GM19395 (cell line): ENCODE measurements around the gene DCC.

Experiments used
- ATAC-seq: cut with Tn5 transposase; IDR thresholded peaks from one replicate; pipeline ENCODE4 v1.9.1; 2021; ENCODE audit warnings: mild to moderate bottlenecking, moderate library complexity; ENCODE audit not compliant: unreplicated experiment

DCC gene

DNA sequence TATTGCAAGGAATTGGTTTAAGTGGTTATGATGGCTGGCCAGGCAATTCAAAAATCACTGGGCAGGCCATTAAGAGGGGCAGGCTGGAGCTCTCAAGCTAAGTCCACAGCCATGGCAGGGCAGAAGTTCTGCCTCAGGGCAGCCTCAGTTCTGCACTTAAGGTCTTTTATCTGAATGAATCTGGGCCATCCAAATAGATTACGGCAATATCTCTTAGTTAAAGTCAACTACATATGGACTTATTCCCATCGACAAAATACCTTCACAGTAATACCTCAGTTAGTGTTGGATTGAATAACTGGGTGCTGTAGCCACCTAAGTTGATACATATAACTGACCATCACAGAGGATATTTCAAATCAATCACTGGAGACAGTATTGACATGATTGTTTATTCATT, 979.6 kb downstream of the DCC start:
- no peak for ATAC-seq

DNA sequence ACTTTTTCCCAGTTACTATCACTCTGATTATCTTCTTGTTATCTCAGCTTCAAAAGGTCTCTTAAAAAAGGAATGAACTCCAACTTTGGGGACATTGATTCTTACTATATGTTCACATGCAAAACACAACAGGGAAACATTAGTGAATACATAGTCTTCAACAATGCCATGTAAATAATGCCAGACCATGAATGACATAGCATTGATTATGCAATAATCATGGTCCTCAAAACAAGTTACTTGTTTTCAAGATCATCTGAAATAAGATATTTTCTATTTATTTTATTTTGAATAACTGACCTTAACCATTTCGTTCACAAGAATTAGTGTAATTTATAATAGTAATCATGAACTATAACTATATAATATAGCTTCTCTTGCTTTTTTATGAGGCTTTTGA, 982.2 kb downstream of the DCC start:
- ATAC-seq = no peak

DNA sequence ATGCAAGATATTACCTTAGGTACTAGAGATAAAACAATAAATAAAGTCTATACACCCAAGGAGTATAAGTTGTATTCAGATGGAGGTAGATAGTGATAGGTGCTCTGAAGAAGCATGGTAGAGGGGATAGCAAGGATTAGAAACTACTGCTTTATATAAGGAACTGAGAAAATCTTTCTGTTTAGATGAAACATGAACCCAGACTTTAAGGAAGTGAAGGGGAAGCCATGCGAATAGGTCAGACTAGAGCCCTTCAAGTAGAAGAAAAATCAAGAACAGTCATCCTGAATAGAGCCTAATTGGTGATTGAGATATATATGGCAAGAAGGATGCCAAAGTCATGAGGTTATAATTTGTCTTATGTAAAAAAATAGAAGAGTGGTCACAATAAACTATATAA, 984.4 kb downstream of the DCC start:
- ATAC-seq = no peak

DNA sequence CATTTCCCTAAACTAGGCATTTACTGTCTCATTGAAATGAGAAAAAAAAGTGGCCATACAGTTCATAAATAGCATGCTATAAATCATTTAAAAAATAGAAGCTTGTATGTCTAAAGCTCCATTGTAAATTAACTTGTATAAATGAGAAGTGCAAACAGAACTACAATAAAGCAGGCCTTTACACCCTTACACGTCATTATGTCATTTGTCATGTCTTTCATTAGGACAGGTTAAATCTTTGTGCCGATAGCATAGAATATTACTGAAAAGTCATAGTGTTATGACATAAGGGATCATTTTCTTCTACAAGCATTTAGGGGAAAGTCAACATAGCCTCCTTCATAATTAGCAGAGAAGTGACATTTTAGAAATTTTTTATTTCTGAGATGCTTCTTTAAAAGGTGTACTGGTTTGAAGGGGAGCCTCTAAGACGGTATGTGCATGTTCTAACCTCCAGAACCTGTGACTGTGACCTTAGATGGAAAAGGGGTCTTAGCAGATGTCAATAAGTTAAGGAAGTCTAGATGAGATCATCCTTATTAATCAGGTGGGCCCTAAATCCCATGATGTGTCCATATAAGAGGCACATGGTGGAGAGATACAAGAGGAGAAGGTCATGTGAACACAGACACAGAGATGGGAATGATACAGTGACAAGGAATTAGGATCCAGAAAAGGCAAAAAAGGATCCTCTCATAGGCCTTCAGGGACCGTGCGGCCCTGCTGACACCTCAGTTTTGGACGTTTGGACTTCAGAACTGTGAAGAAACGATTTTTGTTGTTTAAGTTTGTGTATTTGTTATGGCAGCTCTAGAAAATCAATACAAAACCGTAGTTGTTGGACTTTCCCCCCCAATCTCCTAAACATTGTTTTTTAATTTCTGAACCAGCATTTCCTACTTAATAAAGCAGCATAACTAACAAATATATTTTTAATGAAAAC, 1020.8 kb downstream of the DCC start:
- ATAC-seq = no peak

DNA sequence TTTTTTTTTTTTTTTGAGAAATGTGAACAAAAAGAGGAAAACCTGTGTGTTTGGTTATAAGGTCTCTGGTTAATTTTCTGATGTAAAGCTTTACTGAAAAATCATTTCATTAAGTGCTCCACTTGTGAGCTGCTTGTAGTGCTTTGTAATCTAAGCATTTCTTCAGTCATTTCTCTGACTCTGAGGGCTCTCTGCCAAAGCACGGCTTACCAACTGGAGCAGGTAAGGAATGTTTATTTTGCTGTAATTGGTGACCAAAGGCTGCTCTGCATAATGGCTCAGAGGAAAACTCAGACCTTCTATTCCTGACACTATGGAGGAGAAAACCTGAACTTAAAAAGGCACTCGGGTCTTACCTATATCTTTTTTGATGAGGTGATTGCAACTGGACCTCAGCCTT, 1035.6 kb downstream of the DCC start:
- ATAC-seq = no peak

DNA sequence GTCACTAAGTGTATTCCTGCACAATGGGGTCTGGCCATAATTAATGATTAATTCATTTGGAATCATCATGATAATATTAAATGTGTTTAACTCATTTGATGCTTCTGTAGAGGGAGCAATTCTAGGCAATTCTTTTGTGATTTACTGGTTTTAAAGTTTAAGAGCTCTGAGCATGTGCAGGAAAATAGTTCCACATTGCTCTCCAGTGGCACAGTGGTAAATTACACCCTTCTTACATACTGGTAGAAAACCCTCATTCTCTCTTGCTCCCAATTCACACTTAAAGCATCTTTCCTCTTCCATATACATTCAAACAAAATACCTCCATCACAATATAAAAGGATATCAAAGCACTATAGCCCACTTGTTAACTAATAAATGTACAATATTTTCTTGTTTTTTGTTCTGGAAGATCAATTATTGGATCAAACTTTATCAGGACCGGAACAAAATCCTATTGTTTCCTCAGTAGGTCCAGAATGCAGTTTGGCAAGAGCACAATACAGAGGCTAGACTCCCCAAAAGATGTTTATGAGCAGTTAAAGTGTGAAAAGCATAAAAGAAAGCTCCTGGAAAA, 1040.2 kb downstream of the DCC start:
- ATAC-seq = peak; percentile 78

DNA sequence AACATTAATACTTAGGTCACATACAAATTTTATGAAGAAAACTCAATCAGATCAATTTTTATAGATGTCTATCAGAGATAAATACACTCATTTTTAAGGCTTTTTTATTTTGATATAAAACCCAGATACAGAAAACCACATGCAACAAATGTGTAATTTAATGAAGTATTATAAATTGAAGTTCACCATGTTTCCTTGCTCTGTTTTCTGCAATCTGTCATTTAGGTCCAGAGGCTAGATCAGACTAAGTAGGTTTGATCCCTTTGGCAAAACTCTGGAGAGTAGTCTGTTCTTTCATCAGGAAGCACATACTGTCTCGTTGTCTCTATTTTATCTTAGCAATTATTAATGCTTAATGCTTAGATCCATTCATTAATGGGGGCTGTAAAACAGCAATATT, 1042.9 kb downstream of the DCC start:
- ATAC-seq = no peak

DNA sequence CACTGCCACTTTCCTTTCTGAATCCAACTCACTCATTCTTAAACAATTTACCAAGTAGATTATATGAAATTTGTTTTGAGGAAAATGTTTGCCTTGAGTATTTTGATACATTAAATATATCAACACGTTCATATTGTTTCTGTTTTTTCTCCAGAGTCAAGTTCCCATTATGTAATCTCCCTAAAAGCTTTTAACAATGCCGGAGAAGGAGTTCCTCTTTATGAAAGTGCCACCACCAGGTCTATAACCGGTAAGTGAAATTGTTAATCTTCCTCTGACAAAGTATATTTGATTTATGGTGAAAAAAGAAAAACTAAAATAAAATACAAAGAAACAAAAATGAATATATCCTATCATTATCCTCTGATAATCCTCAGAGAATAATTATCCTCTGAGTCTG, 1045.9 kb downstream of the DCC start:
- ATAC-seq = no peak

DNA sequence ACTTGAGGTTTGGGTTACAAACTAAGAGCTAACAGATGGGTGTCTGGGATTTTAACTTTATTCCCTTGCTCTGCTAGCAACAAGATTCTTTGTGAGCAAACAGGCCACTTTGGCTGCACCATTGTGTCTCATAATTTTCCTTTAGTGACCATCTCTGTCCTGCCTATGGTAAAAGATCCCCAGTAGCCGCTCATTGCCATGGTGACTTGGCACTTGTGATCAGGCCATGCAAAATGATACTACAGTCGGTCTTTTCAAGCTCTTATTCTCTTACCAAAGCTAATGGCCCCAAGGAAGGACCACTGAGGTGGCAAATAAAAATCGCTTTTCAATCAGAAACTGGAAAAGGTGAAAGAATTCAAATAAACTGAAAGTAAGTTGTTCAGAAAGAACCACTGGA, 1047.6 kb downstream of the DCC start:
- ATAC-seq = no peak

DNA sequence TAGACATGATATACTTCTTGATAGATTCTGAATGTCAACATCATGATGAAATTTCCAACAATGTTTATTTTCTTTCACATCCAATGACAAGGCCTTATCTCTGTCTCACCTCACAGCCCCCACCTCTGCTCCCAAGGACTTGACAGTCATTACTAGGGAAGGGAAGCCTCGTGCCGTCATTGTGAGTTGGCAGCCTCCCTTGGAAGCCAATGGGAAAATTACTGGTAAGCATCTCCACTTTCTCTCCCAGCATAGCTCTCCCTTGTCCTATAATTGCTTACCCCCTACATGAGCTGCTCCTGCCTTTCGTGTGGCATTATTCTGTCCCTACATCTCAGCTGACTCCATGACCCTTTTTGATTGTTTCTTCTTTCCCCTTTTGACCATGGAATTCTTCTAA, 1062.7 kb downstream of the DCC start:
- ATAC-seq = no peak

DNA sequence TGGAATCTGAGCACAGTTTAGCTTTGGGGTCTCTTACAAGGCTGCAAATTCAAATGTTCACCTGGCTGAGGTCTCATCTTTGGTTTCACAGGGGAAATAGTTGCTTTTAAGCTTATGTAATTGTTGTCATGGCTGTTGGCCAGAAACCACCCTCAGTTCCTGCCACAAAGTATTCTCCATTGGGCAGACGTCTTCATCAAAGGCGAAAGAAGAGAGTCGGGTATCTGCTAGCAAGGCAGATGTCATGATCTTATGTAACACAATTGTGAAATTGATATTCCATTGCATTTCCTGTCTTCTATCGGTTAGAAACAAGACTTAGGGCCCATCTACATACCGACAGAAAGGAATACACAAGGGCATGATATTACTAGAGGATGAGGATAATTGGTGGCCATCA, 1068.3 kb downstream of the DCC start:
- no peak for ATAC-seq

DNA sequence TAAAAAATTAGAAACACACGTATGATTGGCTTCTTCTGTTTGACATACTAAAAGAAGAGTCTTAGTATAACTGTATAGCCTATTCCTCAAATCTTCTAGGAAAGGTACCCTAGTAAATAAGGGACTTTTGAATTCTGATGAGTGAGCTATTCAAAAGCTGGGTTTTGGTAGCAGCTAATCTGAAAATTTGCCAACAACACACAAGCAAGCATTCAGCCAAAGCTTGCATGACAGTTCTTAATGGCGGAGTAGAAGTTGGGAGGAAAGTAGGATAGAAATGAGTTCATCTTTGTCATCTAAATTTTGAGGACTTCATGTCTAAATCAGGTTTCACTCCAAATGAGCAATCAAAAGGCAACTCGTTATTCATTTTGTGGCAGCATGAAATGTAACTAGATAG, 1071.5 kb downstream of the DCC start:
- no peak for ATAC-seq

DNA sequence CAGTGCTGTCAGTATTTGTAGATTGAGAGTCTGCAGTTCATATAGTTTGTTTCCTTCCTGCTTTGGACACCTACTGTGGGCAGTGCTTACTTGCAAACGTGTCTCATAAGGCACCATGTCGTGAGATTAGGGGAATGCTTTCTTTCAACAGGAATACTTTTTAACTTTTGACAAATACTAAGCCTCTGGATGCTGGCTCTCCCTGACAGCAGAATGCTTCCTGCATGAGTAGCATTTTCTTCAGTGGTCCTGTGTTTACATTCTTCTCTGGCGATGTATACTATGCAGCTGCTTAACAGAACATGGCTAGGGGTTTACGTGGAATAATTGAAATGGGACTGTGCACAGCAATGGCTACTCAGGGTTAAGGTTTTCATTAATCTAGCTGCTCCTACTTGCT, 1077.0 kb downstream of the DCC start:
- no peak for ATAC-seq

DNA sequence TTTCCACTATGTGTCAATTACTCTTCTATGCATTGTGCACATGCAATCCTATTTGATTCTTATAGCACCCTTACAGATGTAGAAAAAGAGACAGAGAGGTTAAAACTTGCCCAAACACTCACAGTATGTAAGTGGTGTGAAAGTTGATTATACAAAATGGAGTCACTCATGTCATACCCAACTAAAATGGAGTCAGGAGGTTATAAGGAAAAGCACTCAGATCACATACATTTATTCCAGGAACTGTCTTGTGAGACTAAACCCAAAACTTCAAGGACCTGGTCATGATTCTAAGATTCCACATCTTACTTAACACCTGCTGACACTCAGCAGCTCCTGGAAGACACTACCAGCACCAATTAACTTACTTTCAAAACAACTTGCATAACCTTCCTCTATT, 1081.9 kb downstream of the DCC start:
- no peak for ATAC-seq

DNA sequence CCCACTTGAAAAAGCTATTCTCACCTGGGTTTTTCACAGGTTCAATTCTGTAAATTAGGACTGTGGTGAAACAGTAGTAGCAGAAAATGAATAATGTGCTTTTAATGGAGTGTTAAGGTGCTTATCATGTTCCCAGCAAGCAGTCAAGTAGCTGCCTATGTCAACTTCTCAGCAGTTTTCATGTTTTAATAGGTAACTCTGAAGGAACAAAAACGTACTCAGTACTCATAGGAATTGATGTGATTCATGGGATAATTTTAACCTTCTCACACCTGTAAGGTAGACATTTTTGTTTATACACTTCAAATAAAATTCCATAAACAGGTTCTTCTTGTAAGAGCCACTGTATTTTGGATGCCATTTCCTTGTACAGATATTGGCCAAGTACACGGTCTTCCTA, 1082.9 kb downstream of the DCC start:
- no peak for ATAC-seq

DNA sequence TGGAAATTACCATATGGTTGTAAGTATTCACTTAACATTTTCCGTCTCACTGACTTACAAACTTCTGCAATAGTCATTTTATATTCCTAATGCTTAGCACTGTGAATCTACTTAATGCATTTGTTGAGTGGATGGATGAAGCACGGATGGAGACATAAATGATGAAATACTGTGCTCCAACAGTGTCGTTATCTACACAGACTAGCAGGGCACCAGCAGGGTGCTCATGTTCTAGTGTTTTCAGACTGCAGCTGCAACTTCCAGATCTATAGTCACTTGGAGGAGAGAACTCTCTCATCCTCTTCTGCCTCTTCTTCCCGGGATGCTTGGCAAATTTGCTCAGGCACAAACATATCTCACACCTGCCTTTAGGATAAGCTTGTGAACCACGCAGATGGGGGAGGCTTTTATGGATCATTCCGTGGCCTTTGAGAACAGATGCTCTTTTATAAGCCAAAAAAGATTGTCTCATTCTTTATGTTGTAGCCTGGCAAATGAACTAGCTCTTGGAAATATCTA, 1086.7 kb downstream of the DCC start:
- no peak for ATAC-seq

DNA sequence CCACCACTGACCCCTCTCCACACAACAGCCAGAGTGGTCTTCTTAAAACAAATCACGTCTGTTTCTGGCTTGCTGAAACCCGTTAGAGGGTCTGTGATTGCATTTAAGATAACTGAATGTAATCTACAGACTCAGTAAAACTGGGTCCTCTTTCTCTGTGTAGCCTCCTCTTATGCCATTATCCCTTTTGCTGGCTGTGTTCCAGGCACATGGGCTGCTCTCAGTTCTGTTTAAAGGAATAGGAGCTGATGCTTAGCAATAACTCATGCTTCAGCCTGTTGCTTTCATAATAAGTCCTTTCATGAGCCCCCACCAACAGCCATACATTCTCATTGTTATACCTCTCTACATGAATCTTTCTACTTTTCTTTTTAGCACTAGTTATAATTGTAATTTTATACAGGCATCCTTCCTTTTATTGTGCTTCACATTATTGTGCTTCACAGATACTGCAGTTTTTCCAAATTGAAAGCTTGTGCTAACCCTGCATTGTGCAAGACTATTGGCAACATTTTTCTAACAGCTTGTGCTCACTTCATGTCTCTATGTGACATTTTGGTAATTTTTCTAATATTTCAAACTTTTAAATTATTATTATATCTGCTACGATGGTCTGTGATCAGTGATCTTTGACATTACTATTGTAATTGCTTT, 1101.9 kb downstream of the DCC start:
- ATAC-seq = no peak

DNA sequence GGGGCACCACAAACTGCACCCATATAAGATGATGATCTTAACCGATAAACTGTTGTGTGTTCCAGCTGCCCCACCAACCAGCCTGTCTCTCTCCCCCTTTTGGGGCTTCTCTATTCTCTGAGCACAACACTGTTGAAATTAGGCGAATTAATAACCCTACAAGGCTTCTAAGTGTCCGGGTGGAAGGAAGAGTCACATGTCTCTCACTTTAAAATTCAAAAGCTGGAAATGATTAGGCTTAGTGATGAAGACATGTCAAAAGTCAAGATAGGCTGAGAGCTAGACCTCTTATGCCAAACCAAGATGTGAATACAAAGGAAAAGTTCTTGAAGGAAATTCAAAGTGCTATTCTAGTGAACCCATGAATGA, 1102.4 kb downstream of the DCC start:
- no peak for ATAC-seq

DNA sequence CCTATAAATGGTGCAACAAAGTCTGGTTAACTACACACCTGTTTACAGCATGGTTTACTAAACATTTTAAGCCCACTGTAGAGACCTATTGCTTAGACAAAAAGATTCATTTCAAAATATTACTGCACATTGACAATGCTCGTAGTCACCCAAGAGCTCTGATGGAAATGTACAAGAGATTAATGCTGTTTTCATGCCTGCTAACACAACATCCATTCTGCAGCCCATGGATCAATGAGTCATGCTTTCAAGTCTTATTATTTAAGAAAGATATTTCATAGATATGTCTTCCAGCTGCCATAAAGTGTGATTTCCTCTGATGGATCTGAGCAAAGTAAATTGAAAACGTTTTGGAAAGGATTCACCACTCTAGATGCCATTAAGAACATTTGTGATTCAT, 1103.3 kb downstream of the DCC start:
- no peak for ATAC-seq

DNA sequence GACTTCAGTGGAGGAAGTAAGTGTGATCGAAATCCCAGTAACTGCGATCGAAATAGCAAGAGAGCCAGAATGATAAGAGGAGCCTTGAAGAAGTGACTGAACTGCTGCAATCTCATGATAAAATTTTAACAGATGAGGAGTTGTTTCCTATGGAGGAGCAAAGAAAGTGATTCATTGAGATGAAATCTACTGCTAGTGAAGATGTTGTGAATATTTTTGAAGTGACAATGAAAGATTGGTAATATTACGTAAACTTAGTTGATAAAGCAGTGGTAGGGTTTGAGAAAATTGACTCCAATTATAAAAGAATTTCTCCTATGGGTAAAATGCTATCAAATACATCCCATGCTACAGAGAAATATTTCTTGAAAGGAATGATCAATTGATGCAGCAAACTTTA, 1103.8 kb downstream of the DCC start:
- no peak for ATAC-seq

DNA sequence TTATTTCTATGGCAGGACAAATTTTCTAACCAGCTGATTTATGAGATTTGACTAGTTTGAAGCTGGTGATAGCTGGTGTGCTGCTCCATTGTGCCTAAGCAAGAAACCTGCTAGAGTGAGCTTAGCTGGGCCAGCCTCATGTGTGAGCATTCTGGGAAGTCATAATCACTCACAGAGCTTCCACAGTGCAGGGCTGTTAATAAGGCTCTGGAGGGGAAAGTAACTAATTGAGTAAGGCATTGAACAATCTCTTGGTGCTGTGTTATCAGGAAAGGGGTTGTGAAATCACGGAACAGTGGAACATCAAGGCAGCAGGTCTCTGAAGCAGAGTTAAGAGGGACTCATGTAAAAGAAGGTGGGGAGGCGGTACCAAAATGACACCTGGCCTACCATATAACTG, 1111.9 kb downstream of the DCC start:
- ATAC-seq = no peak

DNA sequence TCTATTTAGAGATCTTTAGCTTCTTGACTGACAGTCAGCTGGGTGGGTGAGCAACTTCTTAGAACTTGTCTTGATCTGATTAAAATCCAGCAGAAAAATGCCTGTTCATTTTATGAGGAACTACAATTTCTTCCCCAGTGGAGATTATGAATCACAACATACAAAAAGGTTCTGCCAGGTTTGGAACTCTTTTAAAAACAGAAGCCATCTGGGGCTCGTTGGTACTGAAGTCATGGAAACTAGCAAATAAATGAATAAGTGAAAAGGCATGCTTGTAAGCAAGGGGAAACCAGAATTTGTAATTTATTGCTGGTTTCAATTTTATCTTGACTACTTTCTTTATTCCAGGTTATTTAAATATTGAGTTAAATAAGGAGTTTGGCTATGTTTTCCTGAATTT, 1117.1 kb downstream of the DCC start:
- no peak for ATAC-seq
